LNCaP clone FGC (cell line): ENCODE measurements around the gene RGS2.

Experiments
- DNase-seq: peaks from one replicate; pipeline ENCODE4 v3.0.0-alpha.2; 2011; ENCODE audit warnings: low read depth
- H3K4me3 ChIP-seq: 2 replicates; pipeline ENCODE4 v1.5.1; 2011; ENCODE audit warnings: mild to moderate bottlenecking, low read depth, low read length, control low read depth
- CTCF ChIP-seq: IDR thresholded peaks from 2 replicates; pipeline ENCODE4 v1.5.1; 2012; ENCODE audit warnings: mild to moderate bottlenecking; ENCODE audit not compliant: control insufficient read depth, insufficient read depth; ENCODE audit errors: extremely low read depth

RGS2 gene

GRCh38 chr1:192826791-192827546, 18.1 kb downstream of the RGS2 start:
- TF ChIP-seq CTCF = no peak
- no peak for DNase-seq
- no peak overlapping the region for H3K4me3 ChIP-seq

GRCh38 chr1:192830595-192831246, 21.9 kb downstream of the RGS2 start:
- DNase-seq = no peak
- H3K4me3 ChIP-seq = no peak overlapping the region
- no peak for TF ChIP-seq CTCF

- TF ChIP-seq CTCF = no peak
- DNase-seq = no peak
- no peak overlapping the region for H3K4me3 ChIP-seq
Observed at GRCh38 chr1:192831706-192832355, 23.0 kb downstream of the RGS2 start.

GRCh38 chr1:192832492-192832891, 23.7 kb downstream of the RGS2 start:
- no peak overlapping the region for H3K4me3 ChIP-seq
- no peak for DNase-seq
- TF ChIP-seq CTCF = no peak

- DNase-seq = no peak
- TF ChIP-seq CTCF = no peak
- no peak overlapping the region for H3K4me3 ChIP-seq
Observed at GRCh38 chr1:192835116-192835515, 26.3 kb downstream of the RGS2 start.

GRCh38 chr1:192839162-192840066, 30.6 kb downstream of the RGS2 start:
- DNase-seq = no peak
- H3K4me3 ChIP-seq = no peak overlapping the region
- no peak for TF ChIP-seq CTCF
